HepG2 (cell line): ENCODE data around the gene ST14. TPM values are rescaled to one million over a fixed set of nuclear protein-coding genes. Genes with fewer than 3 reads are reported as not detected.

Experiments
- ATAC-seq: fragments of 200-7000 bp; cut with Tn5 transposase; 3 replicates; pipeline ENCODE4 v1.9.1; 2020; ENCODE audit warnings: mild to moderate bottlenecking, moderate library complexity
- BruUV-seq: library from RNA; stranded (reverse); fragments of 400-500 nt; replicated peaks from 2 replicates; lab custom pipeline; 2021; lab: Mats Ljungman, UMichigan
- CTCF ChIA-PET: fragments of 300-600 bp; formaldehyde crosslinking; extraction: SDS; loops from one replicate; lab custom pipeline; 2021; ENCODE audit warnings: low total read pairs, inconsistent platforms, low intra/inter-chr PET ratio; lab: Yijun Ruan, JAX
- POLR2A ChIA-PET: fragments of 350-600 bp; sonication (Branson Sonifier 250); formaldehyde crosslinking; loops from one replicate; lab custom pipeline; 2020; ENCODE audit warnings: antibody characterized with exemption, inconsistent platforms; lab: Yijun Ruan, JAX
- DNase-seq: peaks from one replicate; pipeline ENCODE4 v3.0.0-alpha.2; 2015; ENCODE audit warnings: low spot score
- FAIRE-seq: peaks from 3 replicates; lab custom pipeline; 2011; peaks lifted over from hg19 to GRCh38; lab: Jason Lieb, UNC
- H2AFZ ChIP-seq: one replicate; pipeline ENCODE4 v1.6.1; 2011; ENCODE audit warnings: low read length, inconsistent platforms
- H3K27ac ChIP-seq: fragments of 300-600 bp; 3 replicates; pipeline ENCODE4 v1.8.0; 2011; ENCODE audit warnings: mixed run types, mild to moderate bottlenecking, mixed read lengths, low read length, inconsistent platforms; ENCODE audit not compliant: insufficient read depth; ENCODE audit errors: extremely low read length
- H3K27me3 ChIP-seq, 2 experiments: fragments of 200-600 bp in 1 of 2; 2 replicates in 1 of 2; 3 replicates in 1 of 2; pipeline versions ENCODE4 v1.6.0 to v1.8.0; 2011; ENCODE audit warnings: low read length in 2 of 2, mild to moderate bottlenecking in 2 of 2, moderate library complexity in 2 of 2, inconsistent platforms in 1 of 2; ENCODE audit not compliant: insufficient read depth in 2 of 2, control insufficient read depth in 1 of 2
- H3K36me3 ChIP-seq, 2 experiments: fragments of 200-600 bp in 1 of 2; replicated peaks in 1 of 2; 2 replicates in 1 of 2; 3 replicates in 1 of 2; pipeline versions ENCODE4 v1.5.1 to v1.8.0; 2011; ENCODE audit warnings: low read length in 2 of 2, inconsistent platforms in 1 of 2; ENCODE audit not compliant: insufficient read depth in 2 of 2, control insufficient read depth in 1 of 2
- H3K4me1 ChIP-seq: 2 replicates; pipeline ENCODE4 v1.5.1; 2012; ENCODE audit warnings: low read length, inconsistent platforms; ENCODE audit not compliant: insufficient read depth
- H3K4me2 ChIP-seq: 2 replicates; pipeline ENCODE4 v1.6.0; 2011; ENCODE audit warnings: low read depth, low read length, inconsistent platforms
- H3K4me3 ChIP-seq, 3 experiments: fragments of 200-600 bp in 1 of 3; sonication (generic), shearing (Covaris generic) in 1 of 3; replicated peaks in 1 of 3; 2 replicates each; pipeline ENCODE4 v1.5.1; 2011 to 2016; ENCODE audit warnings: low read length in 3 of 3, inconsistent platforms in 2 of 3, low read depth in 2 of 3, mild to moderate bottlenecking in 2 of 3, control low read depth in 1 of 3, mixed read lengths in 1 of 3; ENCODE audit not compliant: insufficient read depth in 1 of 3
- H3K79me2 ChIP-seq: one replicate; pipeline ENCODE4 v1.6.1; 2011; ENCODE audit warnings: low read length, inconsistent platforms; ENCODE audit not compliant: insufficient read depth
- H3K9ac ChIP-seq: 2 replicates; pipeline ENCODE4 v1.6.0; 2011; ENCODE audit warnings: mild to moderate bottlenecking, low read depth, low read length, inconsistent platforms; ENCODE audit not compliant: insufficient read depth
- H3K9me3 ChIP-seq: 2 replicates; pipeline ENCODE4 v1.5.1; 2012; ENCODE audit warnings: mild to moderate bottlenecking, low read length
- H4K20me1 ChIP-seq: 2 replicates; pipeline ENCODE4 v1.6.0; 2011; ENCODE audit warnings: inconsistent platforms, mild to moderate bottlenecking, low read length, moderate library complexity; ENCODE audit not compliant: insufficient read depth
- CREB1 ChIP-seq, 2 experiments: fragments of 450-650 bp in 1 of 2; IDR thresholded peaks; 2 replicates each; pipeline ENCODE4 v1.6.1; 2016 to 2017; ENCODE audit warnings: control low read depth in 1 of 2, mild to moderate bottlenecking in 1 of 2, missing compliant biosample characterization in 1 of 2, missing genetic modification characterization in 1 of 2
- MLLT10 ChIP-seq: sonication (generic); formaldehyde crosslinking; IDR thresholded peaks from 2 replicates; pipeline ENCODE4 v1.4.0; 2020; ENCODE audit warnings: missing genetic modification reagents
- SP140L ChIP-seq: sonication (generic); formaldehyde crosslinking; IDR thresholded peaks from 2 replicates; pipeline ENCODE4 v1.4.0; 2020; ENCODE audit warnings: missing genetic modification reagents, borderline replicate concordance
- SUZ12 ChIP-seq: fragments of 150-350 bp; IDR thresholded peaks from 2 replicates; pipeline ENCODE4 v1.6.1; 2014; ENCODE audit warnings: low read depth, low read length
- ZBED4 ChIP-seq: sonication (generic); formaldehyde crosslinking; IDR thresholded peaks from 2 replicates; pipeline ENCODE4 v1.4.0; 2020; ENCODE audit warnings: missing genetic modification reagents, borderline replicate concordance
- ZNF333 ChIP-seq: sonication (generic); formaldehyde crosslinking; IDR thresholded peaks from 2 replicates; pipeline ENCODE4 v1.4.0; 2020; ENCODE audit warnings: mild to moderate bottlenecking, missing genetic modification reagents, borderline replicate concordance
- ZNF598 ChIP-seq: sonication (generic); formaldehyde crosslinking; IDR thresholded peaks from 2 replicates; pipeline ENCODE4 v1.5.1; 2020; ENCODE audit warnings: mild to moderate bottlenecking, missing genetic modification reagents, borderline replicate concordance
- WGBS: methylation state at CpG from one replicate; pipeline ENCODE4 v1.1.6; 2017; ENCODE audit warnings: low lambda C conversion rate; 5-methylcytosine and 5-hydroxymethylcytosine counted together
- in situ Hi-C: cut with HindIII; loops from 2 replicates; pipeline ENCODE4 v1.10.0; 2017; ENCODE audit warnings: low pct_unique_long_range_greater_than_20kb; ENCODE audit not compliant: extremely low pct_ligation_motif_present
- intact Hi-C: fragments of 100-400 bp; cut with micrococcal nuclease; formaldehyde crosslinking; loops from one replicate; pipeline ENCODE4 v1.10.0; 2022; ENCODE audit not compliant: unreplicated experiment
- polyA plus RNA-seq, 8 experiments: library from polyadenylated mRNA; depleted of rRNA in 3 of 8; stranded (reverse) in 7 of 8; unstranded in 1 of 8; fragments of >200 nt; fragmentation: Illumina TruSeq in 4 of 8; extraction: Trizol in 4 of 8; gene quantifications; 2 replicates each; pipeline versions ENCODE4 v1.2.1 to v1.2.3, GENCODE V29; 2011 to 2016; ENCODE audit warnings: low read depth in 4 of 8, missing spikeins in 1 of 8, mixed read lengths in 1 of 8; ENCODE audit not compliant: insufficient read depth in 1 of 8
- total RNA-seq, 5 experiments: library from RNA; depleted of rRNA; stranded (reverse); fragments of >200 nt; fragmentation: Illumina TruSeq; extraction: Trizol; gene quantifications; 2 replicates each; pipeline ENCODE4 v1.2.3, GENCODE V29; 2016; ENCODE audit warnings: low read depth in 1 of 5

ST14 gene
- total and polyA plus RNA-seq, 2 of the 13 experiments (the other 11 are each of a cell fraction or from before 2014, with no cell fraction given): 0.88 to 1.4 TPM

- in situ Hi-C loops (no loop called here), intact Hi-C loops (no loop called here)
- Histone ChIP-seq H3K4me2 (no peak overlapping the region), H3K9ac (no peak overlapping the region), H3K27me3 (no peaks in the 10 kb centered on the region), H4K20me1 (no peaks in the 10 kb centered on the region), H3K9me3 (no peaks in the 10 kb centered on the region), H3K36me3 (no peaks in the 10 kb centered on the region), H3K4me1 (peaks cover 36% of the 10 kb centered on the region), H3K27ac (no peak overlapping the region), H2AFZ (no peak overlapping the region), H3K79me2 (no peaks in the 10 kb centered on the region), H3K4me3 (no peak overlapping the region)
- no TSS peak for BruUV-seq
- TF ChIP-seq ZBED4 (no peak), SP140L (CRISPR knock-in tag) (no peak), CREB1 (IDR thresholded peaks at IDR 0.05) (no peak), CREB1 (CRISPR knock-in tag; IDR thresholded peaks at IDR 0.05) (no peak), ZNF598 (no peak), SUZ12 (no peak), ZNF333 (no peak), MLLT10 (no peak)
- POLR2A ChIA-PET: interaction anchor here (1.2 kb wide), 1 partner anchor 14 kb away, joined by 4 read pairs; no protein-coding TSS in a partner anchor
- WGBS: 80% methylated on average over 7 of the region's 7 CpGs
- ATAC-seq: no peak
- FAIRE-seq: no peak
- CTCF ChIA-PET: no interaction called here
- DNase-seq: no peak
Observed at GRCh38 chr11:130168105-130168504, 8.5 kb downstream of the ST14 start.
